Endothelial cell of umbilical vein (primary cell): ENCODE measurements around the gene HSD17B4.
A peak's percentile ranks its signal among the peaks of the same experiment; 100 is the strongest.

ENCODE experiments used
- EZH2 ChIP-seq: IDR thresholded peaks from 2 replicates; pipeline ENCODE4 v1.6.1; 2012; ENCODE audit warnings: borderline replicate concordance, low read depth, mild to moderate bottlenecking, moderate library complexity, low read length, inconsistent platforms; ENCODE audit not compliant: severe bottlenecking
- TF ChIP-seq, protein P1 (sequence below), 2 donors: IDR thresholded peaks; 1 replicate in 1 of 2; 2 replicates in 1 of 2; pipeline ENCODE4 v1.5.1; 2011; ENCODE audit warnings: low read length in 2 of 2, mild to moderate bottlenecking in 2 of 2, moderate library complexity in 2 of 2, control low read depth in 1 of 2, inconsistent platforms in 1 of 2, low read depth in 1 of 2; ENCODE audit not compliant: insufficient read depth in 1 of 2; ENCODE audit errors: extremely low read depth in 1 of 2

DNA sequence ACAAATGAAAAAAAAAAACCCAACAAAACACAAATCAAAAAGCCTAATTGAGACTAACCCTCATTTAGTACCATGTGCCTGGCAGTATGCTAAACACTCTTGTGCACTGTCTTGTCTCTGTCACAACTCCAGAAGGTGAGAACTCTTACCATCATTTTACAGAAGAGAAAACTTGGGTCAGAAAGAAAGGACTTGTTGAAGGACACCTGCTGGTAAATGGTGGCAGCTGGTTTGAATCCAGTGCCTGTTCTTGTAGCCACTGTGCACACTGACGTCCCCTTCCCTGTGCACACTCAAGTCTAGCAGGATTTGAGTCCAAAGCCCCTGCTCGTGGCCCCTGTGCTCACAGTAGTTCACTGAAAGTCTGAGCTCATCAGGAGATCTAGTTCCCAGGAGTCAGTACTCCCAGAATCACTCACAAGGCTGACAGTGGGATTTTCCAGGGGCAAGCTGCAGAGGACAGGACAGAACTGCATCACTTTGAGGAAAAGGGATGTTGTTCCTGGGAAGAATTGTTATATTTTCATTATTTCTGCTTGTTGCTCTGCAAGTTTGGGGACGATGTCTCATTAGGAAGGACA, 43.0 kb upstream of the HSD17B4 start:
- TF ChIP-seq, protein P1, sequence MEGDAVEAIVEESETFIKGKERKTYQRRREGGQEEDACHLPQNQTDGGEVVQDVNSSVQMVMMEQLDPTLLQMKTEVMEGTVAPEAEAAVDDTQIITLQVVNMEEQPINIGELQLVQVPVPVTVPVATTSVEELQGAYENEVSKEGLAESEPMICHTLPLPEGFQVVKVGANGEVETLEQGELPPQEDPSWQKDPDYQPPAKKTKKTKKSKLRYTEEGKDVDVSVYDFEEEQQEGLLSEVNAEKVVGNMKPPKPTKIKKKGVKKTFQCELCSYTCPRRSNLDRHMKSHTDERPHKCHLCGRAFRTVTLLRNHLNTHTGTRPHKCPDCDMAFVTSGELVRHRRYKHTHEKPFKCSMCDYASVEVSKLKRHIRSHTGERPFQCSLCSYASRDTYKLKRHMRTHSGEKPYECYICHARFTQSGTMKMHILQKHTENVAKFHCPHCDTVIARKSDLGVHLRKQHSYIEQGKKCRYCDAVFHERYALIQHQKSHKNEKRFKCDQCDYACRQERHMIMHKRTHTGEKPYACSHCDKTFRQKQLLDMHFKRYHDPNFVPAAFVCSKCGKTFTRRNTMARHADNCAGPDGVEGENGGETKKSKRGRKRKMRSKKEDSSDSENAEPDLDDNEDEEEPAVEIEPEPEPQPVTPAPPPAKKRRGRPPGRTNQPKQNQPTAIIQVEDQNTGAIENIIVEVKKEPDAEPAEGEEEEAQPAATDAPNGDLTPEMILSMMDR (IDR thresholded peaks at IDR 0.05; ENCODE audit: extremely low read depth in 1 of 2, insufficient read depth in 1 of 2, low read depth in 1 of 2, low read length in 2 of 2), result peak in 1 of 2 donors; percentile 4
- TF ChIP-seq EZH2, result no peak
